ENCODE results near the gene NLRC3.

The NLRC3 gene

DNA sequence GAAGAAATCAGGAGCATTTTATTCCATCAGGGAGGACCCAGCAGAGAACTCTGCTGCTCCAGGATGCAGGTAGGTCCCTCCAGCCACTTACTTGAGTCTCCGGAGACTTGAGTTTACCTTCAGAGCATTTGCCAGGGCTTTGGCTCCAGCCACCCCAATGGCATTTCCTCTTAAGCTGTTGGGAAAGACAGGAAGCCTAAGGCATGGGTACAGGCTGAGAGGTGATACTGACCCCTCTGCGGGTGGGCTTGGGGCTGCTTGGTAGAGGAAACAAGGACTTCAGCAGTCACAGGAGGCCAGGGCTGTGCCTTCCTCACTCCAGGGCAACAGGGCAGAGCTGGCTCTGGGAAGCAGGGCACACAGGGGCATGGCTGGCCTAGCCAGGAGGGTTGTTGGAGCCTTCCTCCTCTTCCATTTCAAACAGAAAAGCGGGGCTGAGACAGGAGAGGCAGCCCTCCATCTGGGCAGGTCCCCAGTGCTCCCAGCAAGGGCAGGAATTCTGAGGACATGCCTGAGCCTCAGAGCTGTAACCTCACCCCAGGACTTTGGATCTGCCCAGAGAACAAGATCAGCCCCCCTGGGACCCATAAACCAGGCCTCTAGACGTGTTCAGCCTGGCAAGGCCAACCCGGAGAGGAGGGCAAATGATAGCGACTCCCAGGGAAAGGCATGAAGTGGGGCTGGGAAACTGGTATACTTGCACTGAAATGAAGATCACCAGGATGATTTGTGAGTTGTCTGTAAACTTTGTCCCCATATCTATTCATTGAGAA lies 34.4 kb downstream of the NLRC3 start:
- no peaks in the 10 kb centered on the region for H3K9me3 ChIP-seq (ENCODE audit: insufficient read depth, low read length)
- TF ChIP-seq SUZ12 (IDR thresholded peaks at IDR 0.05; ENCODE audit: extremely low read depth, insufficient read depth, insufficient read length) = no peak
- TF ChIP-seq ZNF274 (IDR thresholded peaks at IDR 0.05; ENCODE audit: low read depth, low read length) = no peak
- TF ChIP-seq YY1 (IDR thresholded peaks at IDR 0.05; ENCODE audit: insufficient read depth, insufficient read length) = no peak
- H3K36me3 ChIP-seq (ENCODE audit: insufficient read depth, insufficient read length, low read length) = peaks cover 28% of the 10 kb centered on the region
- no peak for DNase-seq (ENCODE audit: low read depth, low spot score)
- H3K27me3 ChIP-seq (ENCODE audit: insufficient read depth, insufficient read length) = peaks cover 16% of the 10 kb centered on the region
- H3K4me1 ChIP-seq (ENCODE audit: insufficient read depth, insufficient read length) = peaks cover 3% of the 10 kb centered on the region
- no peak overlapping the region for H3K9ac ChIP-seq (ENCODE audit: insufficient read length, low read depth)
- H3K4me3 ChIP-seq (ENCODE audit: insufficient read length, low read depth) = no peak overlapping the region

DNA sequence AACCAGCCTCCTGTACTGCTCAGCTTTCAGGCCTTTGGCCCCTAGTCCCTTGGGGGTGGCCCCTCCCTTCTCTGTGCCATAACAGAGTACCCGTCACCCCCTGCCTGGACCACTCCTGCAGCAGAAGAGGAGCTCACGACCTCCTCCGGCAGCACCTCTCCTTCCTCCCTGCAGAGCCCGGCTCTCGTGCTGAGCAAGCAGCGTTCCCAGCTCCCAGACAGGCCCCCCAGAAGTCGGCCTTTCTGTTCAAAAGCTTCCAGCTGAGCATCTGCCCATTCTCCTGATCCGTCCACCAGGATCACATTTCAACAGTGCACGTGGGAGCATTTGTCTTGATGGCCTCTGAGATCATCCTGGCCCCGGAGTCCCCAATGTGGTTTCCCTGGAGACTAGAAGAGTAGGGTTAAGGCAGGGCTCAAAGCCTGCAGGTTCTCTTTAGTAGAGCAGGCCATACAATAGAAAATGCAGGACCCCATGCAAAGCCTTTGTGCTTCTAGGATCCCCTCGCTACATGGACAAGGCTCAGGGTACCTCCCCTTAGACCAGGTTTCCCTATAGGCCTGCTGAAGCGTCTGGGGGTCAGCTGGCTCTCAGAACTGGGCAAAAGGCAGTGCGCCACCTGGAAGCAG lies 35.6 kb downstream of the NLRC3 start:
- Histone ChIP-seq H3K9me3 (ENCODE audit: insufficient read depth, low read length) (no peaks in the 10 kb centered on the region), H3K9ac (ENCODE audit: insufficient read length, low read depth) (no peak overlapping the region), H3K4me1 (ENCODE audit: insufficient read depth, insufficient read length) (peaks cover 3% of the 10 kb centered on the region), H3K4me3 (ENCODE audit: insufficient read length, low read depth) (no peak overlapping the region), H3K36me3 (ENCODE audit: insufficient read depth, insufficient read length, low read length) (peaks cover 35% of the 10 kb centered on the region), H3K27me3 (ENCODE audit: insufficient read depth, insufficient read length) (peaks cover 6% of the 10 kb centered on the region)
- DNase-seq (ENCODE audit: low read depth, low spot score) = no peak
- TF ChIP-seq ZNF274 (IDR thresholded peaks at IDR 0.05; ENCODE audit: low read depth, low read length) (no peak), YY1 (IDR thresholded peaks at IDR 0.05; ENCODE audit: insufficient read depth, insufficient read length) (no peak), SUZ12 (IDR thresholded peaks at IDR 0.05; ENCODE audit: extremely low read depth, insufficient read depth, insufficient read length) (no peak)

GRCh38 chr16:3538222-3538621 lies 39.0 kb downstream of the NLRC3 start:
- no peaks in the 10 kb centered on the region for H3K27me3 ChIP-seq (ENCODE audit: insufficient read depth, insufficient read length)
- H3K4me1 ChIP-seq (ENCODE audit: insufficient read depth, insufficient read length) = no peaks in the 10 kb centered on the region
- DNase-seq (ENCODE audit: low read depth, low spot score) = no peak
- H3K9ac ChIP-seq (ENCODE audit: insufficient read length, low read depth) = no peak overlapping the region
- TF ChIP-seq YY1 (IDR thresholded peaks at IDR 0.05; ENCODE audit: insufficient read depth, insufficient read length) (no peak), SUZ12 (IDR thresholded peaks at IDR 0.05; ENCODE audit: extremely low read depth, insufficient read depth, insufficient read length) (no peak), ZNF274 (IDR thresholded peaks at IDR 0.05; ENCODE audit: low read depth, low read length) (no peak)
- H3K4me3 ChIP-seq (ENCODE audit: insufficient read length, low read depth) = no peak overlapping the region
- H3K9me3 ChIP-seq (ENCODE audit: insufficient read depth, low read length) = no peaks in the 10 kb centered on the region
- H3K36me3 ChIP-seq (ENCODE audit: insufficient read depth, insufficient read length, low read length) = peaks cover 68% of the 10 kb centered on the region

- no peak for TF ChIP-seq SUZ12 (IDR thresholded peaks at IDR 0.05; ENCODE audit: extremely low read depth, insufficient read depth, insufficient read length)
- H3K36me3 ChIP-seq (ENCODE audit: insufficient read depth, insufficient read length, low read length) = peaks cover 76% of the 10 kb centered on the region
- no peak for DNase-seq (ENCODE audit: low read depth, low spot score)
Observed at GRCh38 chr16:3536851-3537250, 40.4 kb downstream of the NLRC3 start.

GRCh38 chr16:3536271-3536731 lies 40.9 kb downstream of the NLRC3 start:
- H3K9me3 ChIP-seq (ENCODE audit: insufficient read depth, low read length) = no peaks in the 10 kb centered on the region
- no peaks in the 10 kb centered on the region for H3K27me3 ChIP-seq (ENCODE audit: insufficient read depth, insufficient read length)
- peaks cover 75% of the 10 kb centered on the region for H3K36me3 ChIP-seq (ENCODE audit: insufficient read depth, insufficient read length, low read length)
- TF ChIP-seq SUZ12 (IDR thresholded peaks at IDR 0.05; ENCODE audit: extremely low read depth, insufficient read depth, insufficient read length) (no peak), ZNF274 (IDR thresholded peaks at IDR 0.05; ENCODE audit: low read depth, low read length) (no peak), YY1 (IDR thresholded peaks at IDR 0.05; ENCODE audit: insufficient read depth, insufficient read length) (no peak)
- no peak overlapping the region for H3K4me3 ChIP-seq (ENCODE audit: insufficient read length, low read depth)
- H3K9ac ChIP-seq (ENCODE audit: insufficient read length, low read depth) = no peak overlapping the region
- no peaks in the 10 kb centered on the region for H3K4me1 ChIP-seq (ENCODE audit: insufficient read depth, insufficient read length)
- no peak for DNase-seq (ENCODE audit: low read depth, low spot score)

More at GRCh38 chr16:3536851-3537250, 40.4 kb downstream of the NLRC3 start:
- Histone ChIP-seq H3K4me3 (ENCODE audit: insufficient read length, low read depth) (no peak overlapping the region), H3K9ac (ENCODE audit: insufficient read length, low read depth) (no peak overlapping the region), H3K9me3 (ENCODE audit: insufficient read depth, low read length) (no peaks in the 10 kb centered on the region), H3K4me1 (ENCODE audit: insufficient read depth, insufficient read length) (no peaks in the 10 kb centered on the region), H3K27me3 (ENCODE audit: insufficient read depth, insufficient read length) (no peaks in the 10 kb centered on the region)

GRCh38 chr16:3534126-3534525 lies 43.1 kb downstream of the NLRC3 start:
- H3K36me3 ChIP-seq (ENCODE audit: insufficient read depth, insufficient read length, low read length) = peaks cover 76% of the 10 kb centered on the region
- H3K9me3 ChIP-seq (ENCODE audit: insufficient read depth, low read length) = no peaks in the 10 kb centered on the region
- H3K27me3 ChIP-seq (ENCODE audit: insufficient read depth, insufficient read length) = no peaks in the 10 kb centered on the region
- no peak overlapping the region for H3K4me3 ChIP-seq (ENCODE audit: insufficient read length, low read depth)
- DNase-seq (ENCODE audit: low read depth, low spot score) = no peak
- H3K9ac ChIP-seq (ENCODE audit: insufficient read length, low read depth) = no peak overlapping the region
- H3K4me1 ChIP-seq (ENCODE audit: insufficient read depth, insufficient read length) = no peaks in the 10 kb centered on the region
- TF ChIP-seq YY1 (IDR thresholded peaks at IDR 0.05; ENCODE audit: insufficient read depth, insufficient read length) = no peak
- TF ChIP-seq SUZ12 (IDR thresholded peaks at IDR 0.05; ENCODE audit: extremely low read depth, insufficient read depth, insufficient read length) = no peak
- no peak for TF ChIP-seq ZNF274 (IDR thresholded peaks at IDR 0.05; ENCODE audit: low read depth, low read length)

- H3K4me1 ChIP-seq (ENCODE audit: insufficient read depth, insufficient read length) = no peaks in the 10 kb centered on the region
- no peak for DNase-seq (ENCODE audit: low read depth, low spot score)
- no peaks in the 10 kb centered on the region for H3K27me3 ChIP-seq (ENCODE audit: insufficient read depth, insufficient read length)
- peaks cover 10% of the 10 kb centered on the region; the same call in 1 of the 2 replicates for H3K9me3 ChIP-seq (ENCODE audit: insufficient read depth, low read length)
- no peak for TF ChIP-seq YY1 (IDR thresholded peaks at IDR 0.05; ENCODE audit: insufficient read depth, insufficient read length)
- TF ChIP-seq SUZ12 (IDR thresholded peaks at IDR 0.05; ENCODE audit: extremely low read depth, insufficient read depth, insufficient read length) = no peak
- no peak for TF ChIP-seq ZNF274 (IDR thresholded peaks at IDR 0.05; ENCODE audit: low read depth, low read length)
- no peak overlapping the region for H3K4me3 ChIP-seq (ENCODE audit: insufficient read length, low read depth)
- H3K9ac ChIP-seq (ENCODE audit: insufficient read length, low read depth) = no peak overlapping the region
- peaks cover 81% of the 10 kb centered on the region for H3K36me3 ChIP-seq (ENCODE audit: insufficient read depth, insufficient read length, low read length)
Observed at GRCh38 chr16:3532741-3533140, 44.5 kb downstream of the NLRC3 start.
